ENCODE measurements around the gene CHRM4. TPM values are rescaled to one million over a fixed set of nuclear protein-coding genes. Genes with fewer than 3 reads are reported as not detected.
"Not testable (repeated sequence)": the region's sequence is repeated elsewhere in the genome, so short reads cannot be mapped to it uniquely, and the experiment has no call there.

CHRM4 gene
- total RNA-seq, 1 experiment from 2014 or later = 1.1 TPM

DNA sequence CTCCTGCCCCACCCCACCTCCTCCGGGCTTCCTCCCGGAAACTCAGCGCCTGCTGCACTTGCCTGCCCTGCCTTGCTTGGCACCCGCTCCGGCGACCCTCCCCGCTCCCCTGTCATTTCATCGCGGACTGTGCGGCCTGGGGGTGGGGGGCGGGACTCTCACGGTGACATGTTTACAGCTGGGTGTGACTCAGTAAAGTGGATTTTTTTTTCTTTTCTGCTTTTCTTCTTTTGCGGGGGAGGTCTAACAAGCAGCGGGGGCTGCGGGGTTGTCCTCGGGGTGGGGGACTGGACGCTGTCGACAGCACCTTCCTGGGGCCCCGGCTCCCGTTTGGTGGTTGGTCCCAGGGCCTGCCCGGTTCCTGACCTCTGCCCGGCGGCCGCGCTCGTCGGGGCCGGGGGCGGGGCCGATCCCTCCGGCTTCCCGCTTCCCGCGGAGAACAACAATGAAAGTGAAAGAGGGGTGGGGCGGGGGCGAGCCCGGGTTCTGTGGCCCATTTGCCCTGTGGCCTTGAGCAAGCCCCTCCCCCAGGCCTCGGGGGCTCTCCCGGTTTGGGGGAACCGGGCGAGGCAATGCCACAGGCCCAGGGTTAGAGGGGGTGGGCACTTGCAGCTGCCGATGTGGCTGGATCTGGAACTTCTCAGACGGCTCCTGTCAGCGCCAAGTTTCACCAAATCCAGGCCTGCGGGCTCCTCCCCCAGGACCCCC, 11.1 kb downstream of the CHRM4 start:
- no peaks in the 10 kb centered on the region for H3K9me2 ChIP-seq (ENCODE audit: insufficient read depth)
- peak overlapping the region; percentile 100 for H3K4me2 ChIP-seq (ENCODE audit: low read length)
- peaks cover 12% of the 10 kb centered on the region; the same call in 1 of the 2 replicates for H3K79me2 ChIP-seq (ENCODE audit: insufficient read depth, low read length)
- H3K4me3 ChIP-seq (replicated peaks in 1 of 2; ENCODE audit: low read depth in 1 of 2, low read length in 2 of 2) = peak overlapping the region; percentile 51 to 70
- DNase-seq (ENCODE audit: low read depth, low spot score) (no peak), ATAC-seq (peak; percentile 33)
- RAD21 ChIA-PET (ENCODE audit: low non-redundant PET in 1 of 2, low total read pairs in 2 of 2, uncharacterized antibody in 2 of 2, unreplicated experiment in 2 of 2) = no interaction called here
- H3K9ac ChIP-seq (ENCODE audit: low read length) = peak overlapping the region; percentile 86
- no peaks in the 10 kb centered on the region for H4K20me1 ChIP-seq (ENCODE audit: insufficient read depth)
- no TSS peak for BruUV-seq (replicated peaks)
- peaks cover 23 to 56% of the 10 kb centered on the region in 2 experiments for H3K4me1 ChIP-seq (ENCODE audit: control insufficient read depth in 1 of 2, insufficient read depth in 2 of 2, low read length in 2 of 2)
- intact Hi-C loops (cut with micrococcal nuclease) = loop anchor here (10.0 kb wide), 2 partner anchors 234 to 424 kb away; partner anchors contain the start of genes ATG13 and HARBI1
- H3K27ac ChIP-seq (ENCODE audit: low read depth, low read length) = peak overlapping the region; percentile 96
- POLR2A ChIA-PET = no interaction called here
- TF ChIP-seq, protein P1, sequence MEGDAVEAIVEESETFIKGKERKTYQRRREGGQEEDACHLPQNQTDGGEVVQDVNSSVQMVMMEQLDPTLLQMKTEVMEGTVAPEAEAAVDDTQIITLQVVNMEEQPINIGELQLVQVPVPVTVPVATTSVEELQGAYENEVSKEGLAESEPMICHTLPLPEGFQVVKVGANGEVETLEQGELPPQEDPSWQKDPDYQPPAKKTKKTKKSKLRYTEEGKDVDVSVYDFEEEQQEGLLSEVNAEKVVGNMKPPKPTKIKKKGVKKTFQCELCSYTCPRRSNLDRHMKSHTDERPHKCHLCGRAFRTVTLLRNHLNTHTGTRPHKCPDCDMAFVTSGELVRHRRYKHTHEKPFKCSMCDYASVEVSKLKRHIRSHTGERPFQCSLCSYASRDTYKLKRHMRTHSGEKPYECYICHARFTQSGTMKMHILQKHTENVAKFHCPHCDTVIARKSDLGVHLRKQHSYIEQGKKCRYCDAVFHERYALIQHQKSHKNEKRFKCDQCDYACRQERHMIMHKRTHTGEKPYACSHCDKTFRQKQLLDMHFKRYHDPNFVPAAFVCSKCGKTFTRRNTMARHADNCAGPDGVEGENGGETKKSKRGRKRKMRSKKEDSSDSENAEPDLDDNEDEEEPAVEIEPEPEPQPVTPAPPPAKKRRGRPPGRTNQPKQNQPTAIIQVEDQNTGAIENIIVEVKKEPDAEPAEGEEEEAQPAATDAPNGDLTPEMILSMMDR (IDR thresholded peaks at IDR 0.05 in 2 of 3, conservative IDR thresholded peaks at IDR 0.05 in 1 of 3; ENCODE audit: borderline replicate concordance in 1 of 3, insufficient read depth in 1 of 3, low read depth in 2 of 3, low read length in 2 of 3) = no peak
- TF ChIP-seq JUND (IDR thresholded peaks at IDR 0.05) = no peak
- 0 out of 2 replicates have a peak, but pooled peaks have one; percentile 8 for TF ChIP-seq ZFX (IDR thresholded peaks at IDR 0.05)
- TF ChIP-seq TCF7L2 (IDR thresholded peaks at IDR 0.05; ENCODE audit: borderline replicate concordance, extremely low read depth, insufficient read depth, insufficient read length) = peak; percentile 32
- no peaks in the 10 kb centered on the region for H3K9me3 ChIP-seq (ENCODE audit: control insufficient read depth in 1 of 2, insufficient read depth in 1 of 2, low read depth in 1 of 2, low read length in 2 of 2)
- CTCF ChIA-PET = no interaction called here
- H2AFZ ChIP-seq (ENCODE audit: low read depth, low read length, poor library complexity, severe bottlenecking) = no peak overlapping the region
- H3K27me3 ChIP-seq (ENCODE audit: insufficient read depth, low read length) = no peaks in the 10 kb centered on the region
- H3K36me3 ChIP-seq (ENCODE audit: control insufficient read depth in 1 of 2, insufficient read depth in 2 of 2, low read length in 2 of 2) = peaks cover 0 to 4% of the 10 kb centered on the region in 2 experiments; a peak in 2 of 4 replicates

DNA sequence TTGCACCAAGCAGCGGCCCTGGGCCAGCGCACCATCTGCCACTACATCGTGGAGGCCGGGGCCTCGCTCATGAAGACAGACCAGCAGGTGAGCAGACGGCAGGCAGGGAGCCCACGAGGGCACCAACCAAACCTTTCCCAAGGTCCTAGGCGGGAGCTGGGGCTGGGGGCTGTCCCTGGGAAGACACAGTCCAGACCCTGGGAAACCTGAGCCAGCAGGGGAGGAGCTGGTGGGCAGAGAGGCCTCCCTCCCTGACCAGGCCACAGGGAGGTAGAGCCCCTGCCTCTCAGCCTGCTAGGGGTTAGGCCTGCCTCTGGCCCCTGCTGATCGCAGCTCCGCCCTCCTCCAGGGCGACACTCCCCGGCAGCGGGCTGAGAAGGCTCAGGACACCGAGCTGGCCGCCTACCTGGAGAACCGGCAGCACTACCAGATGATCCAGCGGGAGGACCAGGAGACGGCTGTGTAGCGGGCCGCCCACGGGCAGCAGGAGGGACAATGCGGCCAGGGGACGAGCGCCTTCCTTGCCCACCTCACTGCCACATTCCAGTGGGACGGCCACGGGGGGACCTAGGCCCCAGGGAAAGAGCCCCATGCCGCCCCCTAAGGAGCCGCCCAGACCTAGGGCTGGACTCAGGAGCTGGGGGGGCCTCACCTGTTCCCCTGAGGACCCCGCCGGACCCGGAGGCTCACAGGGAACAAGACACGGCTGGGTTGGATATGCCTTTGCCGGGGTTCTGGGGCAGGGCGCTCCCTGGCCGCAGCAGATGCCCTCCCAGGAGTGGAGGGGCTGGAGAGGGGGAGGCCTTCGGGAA, 11.9 kb downstream of the CHRM4 start:
- H3K9me3 ChIP-seq (ENCODE audit: control insufficient read depth in 1 of 2, insufficient read depth in 1 of 2, low read depth in 1 of 2, low read length in 2 of 2); H2AFZ ChIP-seq (ENCODE audit: low read depth, low read length, poor library complexity, severe bottlenecking); H3K36me3 ChIP-seq (ENCODE audit: control insufficient read depth in 1 of 2, insufficient read depth in 2 of 2, low read length in 2 of 2); H3K4me3 ChIP-seq (replicated peaks in 1 of 2; ENCODE audit: low read depth in 1 of 2, low read length in 2 of 2); H4K20me1 ChIP-seq (ENCODE audit: insufficient read depth); CTCF ChIA-PET; POLR2A ChIA-PET; RAD21 ChIA-PET (ENCODE audit: low non-redundant PET in 1 of 2, low total read pairs in 2 of 2, uncharacterized antibody in 2 of 2, unreplicated experiment in 2 of 2); BruUV-seq (replicated peaks); H3K27me3 ChIP-seq (ENCODE audit: insufficient read depth, low read length); DNase-seq (ENCODE audit: low read depth, low spot score); H3K9me2 ChIP-seq (ENCODE audit: insufficient read depth): not testable (repeated sequence)
- peaks cover 23 to 52% of the 10 kb centered on the region in 2 experiments for H3K4me1 ChIP-seq (ENCODE audit: control insufficient read depth in 1 of 2, insufficient read depth in 2 of 2, low read length in 2 of 2)
- intact Hi-C loops (cut with micrococcal nuclease) = loop anchor here (10.0 kb wide), 2 partner anchors 235 to 425 kb away; partner anchors contain the start of genes ATG13 and HARBI1
- peak overlapping the region; percentile 96 for H3K27ac ChIP-seq (ENCODE audit: low read depth, low read length)
- peak; percentile 24 for ATAC-seq
- H3K4me2 ChIP-seq (ENCODE audit: low read length) = peak overlapping the region; percentile 100
- peaks cover 12% of the 10 kb centered on the region; the same call in 1 of the 2 replicates for H3K79me2 ChIP-seq (ENCODE audit: insufficient read depth, low read length)
- H3K9ac ChIP-seq (ENCODE audit: low read length) = peak overlapping the region; percentile 86

All from HCT116 (cell line).